ENCODE data around the gene FBXL7. TPM values are rescaled to one million over a fixed set of nuclear protein-coding genes. Genes with fewer than 3 reads are reported as not detected.

FBXL7 gene
- total and polyA plus RNA-seq, 9 of the 15 experiments (the other 6 are each of a cell fraction or from before 2014, with no cell fraction given), result 0.04 to 0.08 TPM; not detected in 7

DNA sequence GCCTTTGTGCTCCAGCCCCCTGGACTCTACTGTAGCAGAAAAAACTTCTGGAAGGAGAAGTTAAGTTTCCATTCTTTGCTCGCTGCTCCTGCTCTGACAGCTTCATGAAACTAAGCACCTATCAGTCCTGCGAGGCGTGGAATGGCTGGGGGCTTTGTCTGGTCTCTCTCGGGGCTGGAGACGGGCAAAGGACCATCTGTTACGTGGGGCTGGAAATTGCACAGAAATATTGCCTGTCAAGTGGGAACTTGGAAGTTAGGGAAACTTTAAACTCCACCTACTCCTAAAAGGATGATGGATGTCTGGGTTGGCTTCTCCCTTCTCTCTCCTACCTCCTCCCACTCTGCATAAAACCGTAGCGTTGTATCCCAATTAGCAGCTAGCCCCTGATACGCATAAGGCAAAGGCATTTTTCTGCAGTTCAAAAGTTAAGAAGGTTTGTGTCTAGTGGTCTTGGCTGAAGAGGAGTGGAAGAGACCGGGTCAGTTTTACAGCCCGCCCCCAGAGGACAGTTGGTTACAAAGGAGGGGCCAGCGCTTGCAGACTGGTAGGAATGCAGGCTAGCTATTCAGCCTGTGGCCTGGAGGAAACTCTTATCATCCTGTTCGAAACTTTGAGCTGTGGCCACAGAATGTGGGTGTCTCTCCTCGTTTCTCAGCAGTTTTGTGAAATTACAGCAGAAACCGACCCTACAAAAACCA lies 1.3 kb downstream of the FBXL7 start:
- H4K20me1 ChIP-seq (replicated peaks; ENCODE audit: control insufficient read depth, insufficient read depth, low read length), result no peaks in the 10 kb centered on the region
- CTCF ChIA-PET (ENCODE audit: low intra/inter-chr PET ratio), result no interaction called here
- no peak for FAIRE-seq
- H2AFZ ChIP-seq (ENCODE audit: low read depth, low read length), result no peak overlapping the region
- intact Hi-C loops (cut with micrococcal nuclease), result no loop called here
- ATAC-seq, result no peak
- no peaks in the 10 kb centered on the region for H3K27me3 ChIP-seq (ENCODE audit: control insufficient read depth in 2 of 2, insufficient read depth in 2 of 2, low read length in 2 of 2)
- H3K27ac ChIP-seq (ENCODE audit: extremely low read depth, low read depth, low read length), result no peak overlapping the region
- in situ Hi-C loops (cut with MboI), result no loop called here
- POLR2A ChIA-PET, result interaction anchor here (0.6 to 0.7 kb wide), 2 partner anchors 17 to 419 kb away, joined by 4 to 5 read pairs; no protein-coding TSS in a partner anchor
- no peak overlapping the region for H3K4me2 ChIP-seq (ENCODE audit: insufficient read depth, low read length)
- H3K9me1 ChIP-seq (ENCODE audit: control insufficient read depth, insufficient read depth, low read length), result no peaks in the 10 kb centered on the region
- H3K79me2 ChIP-seq (ENCODE audit: control insufficient read depth, insufficient read depth, low read length), result no peaks in the 10 kb centered on the region
- no peak for DNase-seq (ENCODE audit: extremely low read depth in 1 of 4, low spot score in 3 of 4)
- H3K9me3 ChIP-seq (replicated peaks; ENCODE audit: control insufficient read depth, insufficient read depth, low read depth, low read length), result no peaks in the 10 kb centered on the region
- H3K4me1 ChIP-seq (replicated peaks in 1 of 2; ENCODE audit: control insufficient read depth in 2 of 2, insufficient read depth in 2 of 2, low read length in 2 of 2), result no peaks in the 10 kb centered on the region
- 2% methylated on average over 15 of the region's 15 CpGs for WGBS (ENCODE audit: insufficient coverage, low coverage, missing lambda C conversion rate)
- H3K4me3 ChIP-seq, result no peak overlapping the region
- TF ChIP-seq ZNF707 (CRISPR knock-in tag; conservative IDR thresholded peaks at IDR 0.05) (no peak), NUFIP1 (IDR thresholded peaks at IDR 0.05; ENCODE audit: partially characterized antibody) (no peak), CHD4 (IDR thresholded peaks at IDR 0.05; ENCODE audit: insufficient read depth, insufficient replicate concordance, low read depth, low read length, poor library complexity, severe bottlenecking) (no peak), KAT8 (IDR thresholded peaks at IDR 0.05; ENCODE audit: low read depth) (no peak), ZNF232 (CRISPR knock-in tag; IDR thresholded peaks at IDR 0.05) (no peak), SREBF2 (CRISPR knock-in tag; IDR thresholded peaks at IDR 0.05) (no peak), ZNF274 (IDR thresholded peaks at IDR 0.05; ENCODE audit: borderline replicate concordance, low read depth, low read length) (no peak), ZNF764 (CRISPR knock-in tag; IDR thresholded peaks at IDR 0.05; ENCODE audit: low read depth) (no peak), DACH1 (IDR thresholded peaks at IDR 0.05; ENCODE audit: partially characterized antibody) (no peak), KDM2B (CRISPR knock-in tag; IDR thresholded peaks at IDR 0.05) (no peak), GTF2F1 (IDR thresholded peaks at IDR 0.05; ENCODE audit: low read depth, low read length) (no peak), U2AF2 (optimal IDR thresholded peaks at IDR 0.05; ENCODE audit: low read depth, low read length) (no peak), ZNF134 (CRISPR knock-in tag; conservative IDR thresholded peaks at IDR 0.05) (no peak), ARID1B (IDR thresholded peaks at IDR 0.05) (no peak), ZNF584 (CRISPR knock-in tag; IDR thresholded peaks at IDR 0.05; ENCODE audit: low read depth) (no peak), MAFF (IDR thresholded peaks at IDR 0.05; ENCODE audit: low read length) (no peak)
- TF ChIP-seq, protein P1, sequence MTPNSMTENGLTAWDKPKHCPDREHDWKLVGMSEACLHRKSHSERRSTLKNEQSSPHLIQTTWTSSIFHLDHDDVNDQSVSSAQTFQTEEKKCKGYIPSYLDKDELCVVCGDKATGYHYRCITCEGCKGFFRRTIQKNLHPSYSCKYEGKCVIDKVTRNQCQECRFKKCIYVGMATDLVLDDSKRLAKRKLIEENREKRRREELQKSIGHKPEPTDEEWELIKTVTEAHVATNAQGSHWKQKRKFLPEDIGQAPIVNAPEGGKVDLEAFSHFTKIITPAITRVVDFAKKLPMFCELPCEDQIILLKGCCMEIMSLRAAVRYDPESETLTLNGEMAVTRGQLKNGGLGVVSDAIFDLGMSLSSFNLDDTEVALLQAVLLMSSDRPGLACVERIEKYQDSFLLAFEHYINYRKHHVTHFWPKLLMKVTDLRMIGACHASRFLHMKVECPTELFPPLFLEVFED (CRISPR knock-in tag; conservative IDR thresholded peaks at IDR 0.05), result no peak
- TF ChIP-seq, protein P2, sequence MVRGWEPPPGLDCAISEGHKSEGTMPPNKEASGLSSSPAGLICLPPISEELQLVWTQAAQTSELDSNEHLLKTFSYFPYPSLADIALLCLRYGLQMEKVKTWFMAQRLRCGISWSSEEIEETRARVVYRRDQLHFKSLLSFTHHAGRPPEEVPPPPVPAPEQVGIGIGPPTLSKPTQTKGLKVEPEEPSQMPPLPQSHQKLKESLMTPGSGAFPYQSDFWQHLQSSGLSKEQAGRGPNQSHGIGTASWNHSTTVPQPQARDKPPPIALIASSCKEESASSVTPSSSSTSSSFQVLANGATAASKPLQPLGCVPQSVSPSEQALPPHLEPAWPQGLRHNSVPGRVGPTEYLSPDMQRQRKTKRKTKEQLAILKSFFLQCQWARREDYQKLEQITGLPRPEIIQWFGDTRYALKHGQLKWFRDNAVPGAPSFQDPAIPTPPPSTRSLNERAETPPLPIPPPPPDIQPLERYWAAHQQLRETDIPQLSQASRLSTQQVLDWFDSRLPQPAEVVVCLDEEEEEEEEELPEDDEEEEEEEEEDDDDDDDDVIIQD (CRISPR knock-in tag; IDR thresholded peaks at IDR 0.05), result no peak
- TF ChIP-seq, protein P3, sequence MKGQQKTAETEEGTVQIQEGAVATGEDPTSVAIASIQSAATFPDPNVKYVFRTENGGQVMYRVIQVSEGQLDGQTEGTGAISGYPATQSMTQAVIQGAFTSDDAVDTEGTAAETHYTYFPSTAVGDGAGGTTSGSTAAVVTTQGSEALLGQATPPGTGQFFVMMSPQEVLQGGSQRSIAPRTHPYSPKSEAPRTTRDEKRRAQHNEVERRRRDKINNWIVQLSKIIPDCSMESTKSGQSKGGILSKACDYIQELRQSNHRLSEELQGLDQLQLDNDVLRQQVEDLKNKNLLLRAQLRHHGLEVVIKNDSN (CRISPR knock-in tag; IDR thresholded peaks at IDR 0.05), result no peak
- TF ChIP-seq, protein P4, sequence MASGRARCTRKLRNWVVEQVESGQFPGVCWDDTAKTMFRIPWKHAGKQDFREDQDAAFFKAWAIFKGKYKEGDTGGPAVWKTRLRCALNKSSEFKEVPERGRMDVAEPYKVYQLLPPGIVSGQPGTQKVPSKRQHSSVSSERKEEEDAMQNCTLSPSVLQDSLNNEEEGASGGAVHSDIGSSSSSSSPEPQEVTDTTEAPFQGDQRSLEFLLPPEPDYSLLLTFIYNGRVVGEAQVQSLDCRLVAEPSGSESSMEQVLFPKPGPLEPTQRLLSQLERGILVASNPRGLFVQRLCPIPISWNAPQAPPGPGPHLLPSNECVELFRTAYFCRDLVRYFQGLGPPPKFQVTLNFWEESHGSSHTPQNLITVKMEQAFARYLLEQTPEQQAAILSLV (tag; IDR thresholded peaks at IDR 0.05), result no peak
- BruUV-seq (replicated peaks), result no TSS peak
- H3K36me3 ChIP-seq (ENCODE audit: control insufficient read depth, insufficient read depth, low read length), result no peaks in the 10 kb centered on the region
- no peak overlapping the region for H3K9ac ChIP-seq (ENCODE audit: insufficient read depth in 1 of 2, low read depth in 2 of 2, low read length in 2 of 2)

Data from K562 (cell line).